ENCODE results near the gene ABHD17C.

DNA sequence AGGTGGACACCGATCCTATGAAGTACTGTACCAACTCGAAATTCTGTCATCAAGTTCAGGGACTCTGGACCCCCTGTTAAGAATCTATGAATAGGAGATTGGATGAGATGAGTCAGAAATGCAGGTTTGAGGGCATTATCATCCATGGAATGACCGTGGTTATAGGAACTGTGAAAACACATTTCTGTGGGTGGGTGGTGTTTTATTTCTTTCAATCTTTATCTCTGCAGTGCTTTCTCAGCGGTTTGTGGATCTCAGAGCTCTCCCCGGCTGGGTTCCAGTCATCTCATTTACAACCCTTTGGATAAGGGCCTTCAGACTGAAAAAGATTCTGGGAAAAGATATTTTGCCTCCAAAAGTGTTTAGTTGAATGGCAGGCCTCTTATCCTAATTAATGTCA is 5.4 kb upstream of the ABHD17C start:
- TF ChIP-seq EZH2 (IDR thresholded peaks at IDR 0.05; ENCODE audit: insufficient read depth, poor library complexity, severe bottlenecking): no peak
- TF ChIP-seq EZH2phosphoT487 (IDR thresholded peaks at IDR 0.05; ENCODE audit: insufficient read depth, low read depth): no peak

All from GM23248 (cell line).